Neural cell (in vitro differentiated cells): ENCODE measurements around the gene RNF148. TPM values are rescaled to one million over a fixed set of nuclear protein-coding genes. Genes with fewer than 3 reads are reported as not detected.

Experiments used
- H2AFZ ChIP-seq: fragments of 200-600, 300-800 bp; sonication (generic), shearing (Covaris generic); 2 replicates; pipeline ENCODE4 v1.6.0; 2014; ENCODE audit warnings: low read depth, mild to moderate bottlenecking, antibody characterized with exemption, low read length, moderate library complexity
- H3F3A ChIP-seq: fragments of 200-600 bp; shearing (Covaris generic); 2 replicates; pipeline ENCODE4 v1.6.1; 2016; ENCODE audit warnings: mild to moderate bottlenecking, moderate library complexity, mixed read lengths, antibody characterized with exemption, low read length; ENCODE audit not compliant: insufficient read depth, poor library complexity, severe bottlenecking
- H3K27ac ChIP-seq: fragments of 200-600, 300-800 bp; sonication (generic), shearing (Covaris generic); 2 replicates; pipeline ENCODE4 v1.5.1; 2014; ENCODE audit warnings: mild to moderate bottlenecking, low read length, moderate library complexity
- H3K27me3 ChIP-seq: fragments of 300-800, 200-600 bp; sonication (generic), shearing (Covaris generic); 2 replicates; pipeline ENCODE4 v1.6.0; 2014; ENCODE audit warnings: mild to moderate bottlenecking, low read depth, low read length, moderate library complexity; ENCODE audit not compliant: insufficient read depth
- H3K36me3 ChIP-seq: fragments of 300-800, 200-600 bp; sonication (generic), shearing (Covaris generic); 2 replicates; pipeline ENCODE4 v1.5.1; 2014; ENCODE audit warnings: mild to moderate bottlenecking, antibody characterized with exemption, low read length, moderate library complexity; ENCODE audit not compliant: insufficient read depth
- H3K4me2 ChIP-seq: fragments of 300-800, 200-600 bp; sonication (generic), shearing (Covaris generic); 2 replicates; pipeline ENCODE4 v1.6.0; 2014; ENCODE audit warnings: mild to moderate bottlenecking, low read length
- H3K4me3 ChIP-seq: fragments of 300-800, 200-600 bp; sonication (generic), shearing (Covaris generic); 2 replicates; pipeline ENCODE4 v1.5.1; 2014; ENCODE audit warnings: mild to moderate bottlenecking, low read length, moderate library complexity
- H3K79me2 ChIP-seq: fragments of 200-600 bp; shearing (Covaris generic); replicated peaks from 2 replicates; pipeline ENCODE4 v1.6.0; 2014; ENCODE audit warnings: mild to moderate bottlenecking, low read length, moderate library complexity; ENCODE audit not compliant: insufficient read depth
- H3K9ac ChIP-seq: fragments of 300-800, 200-600 bp; sonication (generic), shearing (Covaris generic); 2 replicates; pipeline ENCODE4 v1.6.1; 2016; ENCODE audit warnings: mild to moderate bottlenecking, low read length, mixed read lengths
- H3K9me2 ChIP-seq: fragments of 200-600 bp; shearing (Covaris generic); 2 replicates; pipeline ENCODE4 v1.6.1; 2016; ENCODE audit warnings: mild to moderate bottlenecking, low read length, mixed read lengths; ENCODE audit not compliant: insufficient read depth
- H3K9me3 ChIP-seq: fragments of 200-600, 300-800 bp; sonication (generic), shearing (Covaris generic); 2 replicates; pipeline ENCODE4 v1.6.1; 2016; ENCODE audit warnings: mild to moderate bottlenecking, mixed run types, low read length, moderate library complexity, mixed read lengths
- H4K20me1 ChIP-seq: fragments of 200-600 bp; shearing (Covaris generic); 2 replicates; pipeline ENCODE4 v1.6.1; 2016; ENCODE audit warnings: mild to moderate bottlenecking, mixed run types; ENCODE audit not compliant: insufficient read depth
- CTCF ChIP-seq: fragments of 450-650 bp; IDR thresholded peaks from 2 replicates; pipeline ENCODE4 v1.5.1; 2014; ENCODE audit warnings: antibody characterized with exemption, mild to moderate bottlenecking, moderate library complexity; ENCODE audit not compliant: poor library complexity, severe bottlenecking
- EP300 ChIP-seq: fragments of 450-650 bp; conservative IDR thresholded peaks from 2 replicates; pipeline ENCODE4 v1.6.1; 2014; ENCODE audit warnings: antibody characterized with exemption, mild to moderate bottlenecking, moderate library complexity; ENCODE audit not compliant: poor library complexity, severe bottlenecking
- MXI1 ChIP-seq: fragments of 450-650 bp; conservative IDR thresholded peaks from 2 replicates; pipeline ENCODE4 v1.6.1; 2014; ENCODE audit warnings: antibody characterized with exemption, mild to moderate bottlenecking; ENCODE audit not compliant: poor library complexity, severe bottlenecking
- POLR2AphosphoS5 ChIP-seq: IDR thresholded peaks from 2 replicates; pipeline ENCODE4 v1.6.1; 2012
- RAD21 ChIP-seq: fragments of 450-650 bp; conservative IDR thresholded peaks from 2 replicates; pipeline ENCODE4 v1.6.1; 2014; ENCODE audit warnings: antibody characterized with exemption, mild to moderate bottlenecking, moderate library complexity
- REST ChIP-seq: IDR thresholded peaks from 2 replicates; pipeline ENCODE4 v1.6.1; 2012; ENCODE audit warnings: borderline replicate concordance
- SMC3 ChIP-seq: fragments of 450-650 bp; conservative IDR thresholded peaks from 2 replicates; pipeline ENCODE4 v1.6.1; 2014; ENCODE audit warnings: antibody characterized with exemption, mild to moderate bottlenecking, moderate library complexity; ENCODE audit not compliant: poor library complexity
- TAF1 ChIP-seq: IDR thresholded peaks from 2 replicates; pipeline ENCODE4 v1.6.1; 2012; ENCODE audit warnings: low read depth
- polyA plus RNA-seq: library from polyadenylated mRNA; depleted of rRNA; stranded (reverse); fragments of >200 nt; gene quantifications from 2 replicates; pipeline ENCODE4 v1.2.3, GENCODE V29; 2014

The RNF148 gene
- polyA plus RNA-seq, 1 donor from 2014 or later: 0.25 TPM

DNA sequence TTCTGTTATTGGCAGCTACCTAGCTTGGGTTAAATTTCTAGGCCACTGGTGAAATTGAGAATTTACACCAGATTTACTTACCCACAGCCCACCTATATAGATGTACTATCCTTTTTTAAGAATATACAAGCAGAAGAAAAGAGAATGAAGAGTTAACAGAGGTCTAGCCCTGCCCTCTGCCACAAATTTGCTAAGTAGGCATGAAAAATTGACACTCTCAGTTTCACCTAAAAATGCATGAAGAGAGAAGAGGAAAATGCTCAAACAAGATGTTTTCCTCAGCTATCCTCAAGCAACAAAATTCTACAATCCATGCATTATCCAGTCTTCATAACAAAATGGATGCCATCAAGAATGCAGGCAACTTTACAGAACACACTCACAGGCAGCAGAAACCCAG lies 24.6 kb upstream of the RNF148 start:
- Histone ChIP-seq H4K20me1 (no peaks in the 10 kb centered on the region), H2AFZ (no peak overlapping the region), H3K27ac (no peak overlapping the region), H3K27me3 (no peaks in the 10 kb centered on the region), H3K9me2 (no peaks in the 10 kb centered on the region), H3K36me3 (no peaks in the 10 kb centered on the region), H3F3A (no peaks in the 10 kb centered on the region), H3K79me2 (no peaks in the 10 kb centered on the region), H3K9ac (no peak overlapping the region), H3K4me3 (no peak overlapping the region), H3K9me3 (no peaks in the 10 kb centered on the region), H3K4me2 (no peak overlapping the region)
- TF ChIP-seq POLR2AphosphoS5 (no peak), REST (no peak), MXI1 (no peak), SMC3 (no peak), RAD21 (no peak), CTCF (no peak)

DNA sequence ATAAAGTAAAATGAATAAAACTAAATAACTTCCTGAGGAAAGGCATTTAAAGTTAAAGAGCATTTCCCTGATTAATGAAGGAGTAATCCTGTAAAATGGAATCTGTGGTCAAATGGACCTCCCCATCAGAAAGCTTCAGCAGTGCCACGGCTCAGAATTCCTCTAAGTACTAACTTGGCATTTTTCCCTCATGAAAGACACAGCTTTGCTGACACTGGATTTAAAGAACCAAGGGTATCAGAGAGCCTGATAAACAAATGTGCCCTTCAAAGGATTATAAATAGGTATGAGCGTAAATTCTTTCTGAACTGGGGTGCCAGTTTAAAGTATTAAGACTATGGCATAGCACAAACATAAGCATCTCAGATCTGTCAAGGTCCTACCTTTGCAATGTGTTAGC lies 24.2 kb upstream of the RNF148 start:
- Histone ChIP-seq H3K9ac (no peak overlapping the region), H3F3A (no peaks in the 10 kb centered on the region), H3K9me2 (no peaks in the 10 kb centered on the region), H3K9me3 (no peaks in the 10 kb centered on the region), H3K4me3 (no peak overlapping the region), H3K79me2 (no peaks in the 10 kb centered on the region), H2AFZ (no peak overlapping the region), H3K27me3 (no peaks in the 10 kb centered on the region), H3K4me2 (no peak overlapping the region), H3K27ac (no peak overlapping the region), H4K20me1 (no peaks in the 10 kb centered on the region), H3K36me3 (no peaks in the 10 kb centered on the region)
- no peak for TF ChIP-seq TAF1
- TF ChIP-seq EP300: no peak
- TF ChIP-seq SMC3: no peak
- no peak for TF ChIP-seq REST
- TF ChIP-seq RAD21: no peak
- no peak for TF ChIP-seq POLR2AphosphoS5
- no peak for TF ChIP-seq CTCF
